GM13976 (cell line): ENCODE measurements around the gene TWNK.

Experiments
- DNase-seq: peaks from one replicate; pipeline ENCODE4 v3.0.0; 2012; ENCODE audit warnings: low spot score
- in situ Hi-C: fragments of 300-500 bp; cut with MboI; formaldehyde crosslinking; loops from one replicate; pipeline ENCODE4 v1.12.0; 2022; ENCODE audit warnings: low sequenced_read_pairs, mixed read lengths, inconsistent platforms; ENCODE audit not compliant: unreplicated experiment
- TF ChIP-seq, protein P1 (sequence below): IDR thresholded peaks from 2 replicates; pipeline ENCODE4 v1.5.1; 2012; ENCODE audit warnings: borderline replicate concordance, mild to moderate bottlenecking; ENCODE audit not compliant: insufficient read depth; ENCODE audit errors: extremely low read depth, missing control alignments, control extremely low read depth

Gene TWNK

GRCh38 chr10:100960251-100960650, 27.1 kb upstream of the TWNK start:
- TF ChIP-seq, protein P1, sequence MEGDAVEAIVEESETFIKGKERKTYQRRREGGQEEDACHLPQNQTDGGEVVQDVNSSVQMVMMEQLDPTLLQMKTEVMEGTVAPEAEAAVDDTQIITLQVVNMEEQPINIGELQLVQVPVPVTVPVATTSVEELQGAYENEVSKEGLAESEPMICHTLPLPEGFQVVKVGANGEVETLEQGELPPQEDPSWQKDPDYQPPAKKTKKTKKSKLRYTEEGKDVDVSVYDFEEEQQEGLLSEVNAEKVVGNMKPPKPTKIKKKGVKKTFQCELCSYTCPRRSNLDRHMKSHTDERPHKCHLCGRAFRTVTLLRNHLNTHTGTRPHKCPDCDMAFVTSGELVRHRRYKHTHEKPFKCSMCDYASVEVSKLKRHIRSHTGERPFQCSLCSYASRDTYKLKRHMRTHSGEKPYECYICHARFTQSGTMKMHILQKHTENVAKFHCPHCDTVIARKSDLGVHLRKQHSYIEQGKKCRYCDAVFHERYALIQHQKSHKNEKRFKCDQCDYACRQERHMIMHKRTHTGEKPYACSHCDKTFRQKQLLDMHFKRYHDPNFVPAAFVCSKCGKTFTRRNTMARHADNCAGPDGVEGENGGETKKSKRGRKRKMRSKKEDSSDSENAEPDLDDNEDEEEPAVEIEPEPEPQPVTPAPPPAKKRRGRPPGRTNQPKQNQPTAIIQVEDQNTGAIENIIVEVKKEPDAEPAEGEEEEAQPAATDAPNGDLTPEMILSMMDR: no peak
- in situ Hi-C loops: no loop called here
- DNase-seq: no peak

GRCh38 chr10:100962351-100963080, 24.8 kb upstream of the TWNK start:
- no peak for DNase-seq
- in situ Hi-C loops: no loop called here
- TF ChIP-seq, protein P1: no peak

- TF ChIP-seq, protein P1: no peak
- DNase-seq: no peak
- in situ Hi-C loops: no loop called here
These were observed 23.5 kb upstream of the TWNK start for GRCh38 chr10:100963826-100964225.

DNA sequence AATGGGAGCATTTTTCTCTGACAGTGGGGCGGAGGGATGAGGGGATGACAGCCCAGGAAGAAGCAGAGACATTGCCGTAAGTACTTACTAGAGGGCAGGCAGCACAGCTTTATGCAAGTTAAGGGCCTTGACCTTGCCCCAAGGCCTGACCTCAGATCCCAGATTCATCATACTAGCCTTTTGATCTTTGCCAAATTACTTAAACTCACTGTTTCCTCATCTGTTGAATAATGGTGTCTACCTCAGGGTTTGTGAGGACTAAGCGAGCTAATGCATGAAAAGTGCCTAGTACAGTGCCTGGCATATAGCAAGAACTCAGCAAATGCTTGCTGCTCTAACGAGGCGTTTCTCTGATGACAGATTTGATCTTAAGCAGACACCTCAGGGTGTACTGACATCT, 21.5 kb upstream of the TWNK start:
- in situ Hi-C loops: no loop called here
- TF ChIP-seq, protein P1: no peak
- DNase-seq: no peak

DNA sequence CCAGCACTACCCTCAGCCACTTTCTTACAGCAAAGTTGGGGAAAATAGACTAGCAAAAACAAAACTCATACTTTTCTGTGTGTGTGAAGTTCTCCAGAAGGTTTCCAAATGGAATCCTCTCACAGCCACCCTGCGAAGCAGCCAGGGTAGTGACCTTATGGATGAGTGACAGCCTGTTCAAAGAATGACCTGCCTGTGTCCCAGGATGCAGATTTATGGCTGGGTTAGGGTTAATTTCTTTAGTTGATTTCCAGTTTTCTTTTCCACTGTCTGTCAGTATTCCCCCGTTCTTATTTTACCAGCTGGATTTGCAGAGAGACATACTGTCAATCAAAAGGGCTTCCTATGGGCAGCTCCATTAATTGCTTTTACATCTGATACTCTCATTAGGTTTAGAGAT, 20.5 kb upstream of the TWNK start:
- TF ChIP-seq, protein P1: no peak
- DNase-seq: no peak
- in situ Hi-C loops: no loop called here

- TF ChIP-seq, protein P1: no peak
- in situ Hi-C loops: no loop called here
- DNase-seq: no peak
These were observed 20.0 kb upstream of the TWNK start for GRCh38 chr10:100967332-100967731.
